Measurements from ENCODE around the gene SPAG9.

Gene SPAG9

DNA sequence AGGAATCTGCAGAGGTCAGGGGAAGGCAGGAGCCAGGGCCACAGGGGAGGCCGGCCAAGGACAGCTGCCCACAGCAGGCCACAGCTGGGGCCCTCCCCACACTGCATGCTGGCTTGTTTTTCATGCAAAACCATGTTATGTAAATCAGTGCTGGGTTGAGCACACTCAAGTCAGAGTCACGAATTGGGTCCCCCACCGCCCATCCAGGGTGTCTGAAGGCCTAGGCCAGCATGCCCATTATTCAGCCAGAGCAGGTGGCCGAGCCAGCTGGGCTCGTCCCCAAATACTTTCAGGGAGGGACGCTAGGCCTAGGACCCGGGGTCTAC, 203.3 kb downstream of the SPAG9 start:
- DNase-seq: no peak

DNA sequence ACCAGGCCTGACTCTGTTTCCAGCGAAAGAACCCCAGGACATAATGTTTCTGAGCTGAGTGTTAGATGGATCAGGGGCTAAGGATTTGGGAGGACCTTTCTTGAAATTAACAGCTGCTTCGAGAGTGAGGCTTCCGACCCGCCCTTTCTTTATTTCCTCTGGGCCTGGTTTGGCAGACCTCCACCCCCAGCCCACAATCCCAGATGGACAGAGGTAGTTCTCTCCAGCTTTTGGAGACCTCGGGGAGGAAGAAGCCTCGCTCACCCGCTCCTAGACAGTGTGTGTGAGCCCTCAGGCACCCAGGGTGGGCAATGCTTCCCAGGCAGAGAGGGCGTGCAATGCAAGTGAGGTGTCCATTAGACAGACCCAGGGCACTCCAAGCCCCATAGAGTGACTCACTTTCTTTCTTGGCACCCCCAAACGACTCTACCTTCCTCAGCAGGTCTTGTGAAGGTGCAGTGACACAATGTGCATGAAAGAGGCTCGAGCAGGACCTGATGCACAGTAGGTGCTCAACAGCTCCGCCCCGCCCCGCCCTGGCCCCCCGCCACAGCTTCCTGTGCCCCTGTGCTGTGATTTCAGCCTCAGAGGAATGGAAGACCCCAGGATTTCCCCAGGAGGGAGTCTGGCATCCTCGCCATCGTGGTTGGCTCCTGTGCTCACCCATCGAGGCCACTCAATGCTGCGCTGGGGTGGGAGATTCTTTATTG, 203.8 kb downstream of the SPAG9 start:
- no peak for DNase-seq

DNA sequence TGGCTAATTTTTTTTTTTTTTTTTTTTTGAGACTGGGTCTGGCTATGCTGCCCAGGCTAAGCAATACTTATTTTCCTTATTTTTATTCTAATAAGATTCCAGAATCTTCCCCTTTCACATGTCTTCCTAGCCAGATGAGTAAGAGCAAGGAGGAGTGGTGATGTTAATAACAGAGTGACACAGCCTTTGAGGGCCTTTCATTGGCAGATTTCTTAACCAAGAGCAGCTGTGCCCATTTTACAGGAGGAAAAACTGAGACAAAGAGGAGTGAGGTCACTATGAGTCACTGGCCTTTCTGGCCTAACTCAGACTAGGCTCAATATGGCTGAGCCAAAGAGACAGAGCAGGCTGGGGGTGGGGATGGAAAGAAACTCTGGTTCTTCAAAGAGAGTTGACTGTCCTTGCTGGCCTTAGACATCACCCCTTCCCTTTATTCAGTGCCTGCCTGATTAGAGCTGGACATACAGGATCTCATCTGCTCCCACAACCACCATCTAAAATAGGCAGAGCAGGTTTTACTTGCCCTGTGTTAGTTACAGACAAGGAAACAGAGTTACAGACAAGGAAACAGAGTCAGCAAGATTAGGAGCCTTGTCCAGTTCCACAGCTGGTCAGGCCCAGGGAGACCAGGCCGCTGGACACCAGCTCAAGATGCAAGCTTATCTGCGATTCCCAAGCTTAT, 204.5 kb downstream of the SPAG9 start:
- peak; percentile 26 for DNase-seq

DNA sequence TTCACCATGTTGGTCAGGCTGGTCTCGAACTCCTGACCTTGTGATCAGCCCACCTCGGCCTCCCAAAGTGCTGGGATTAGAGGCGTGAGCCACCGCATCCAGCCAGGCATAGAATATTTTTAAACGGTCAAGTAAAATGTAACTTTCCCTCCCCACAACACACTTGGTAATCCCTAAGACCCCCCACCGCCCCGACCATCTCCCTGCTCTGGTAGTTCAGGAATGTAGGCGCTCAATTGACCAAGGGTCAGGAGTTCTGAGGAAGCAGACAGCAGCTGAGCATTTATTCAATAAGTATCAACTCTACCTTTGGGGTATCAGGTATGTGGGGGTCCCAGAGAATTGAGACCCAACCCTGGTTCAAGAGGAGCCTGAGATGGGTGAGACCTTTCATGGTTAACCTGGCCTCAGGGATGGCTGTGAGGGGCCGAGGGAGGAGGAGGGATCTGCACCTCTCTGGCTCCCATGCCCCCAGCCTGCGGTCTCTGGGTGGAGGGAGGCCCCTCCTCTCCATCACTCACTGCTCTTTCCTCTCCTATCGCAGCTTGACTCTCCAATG, 206.1 kb downstream of the SPAG9 start:
- no peak for DNase-seq

DNA sequence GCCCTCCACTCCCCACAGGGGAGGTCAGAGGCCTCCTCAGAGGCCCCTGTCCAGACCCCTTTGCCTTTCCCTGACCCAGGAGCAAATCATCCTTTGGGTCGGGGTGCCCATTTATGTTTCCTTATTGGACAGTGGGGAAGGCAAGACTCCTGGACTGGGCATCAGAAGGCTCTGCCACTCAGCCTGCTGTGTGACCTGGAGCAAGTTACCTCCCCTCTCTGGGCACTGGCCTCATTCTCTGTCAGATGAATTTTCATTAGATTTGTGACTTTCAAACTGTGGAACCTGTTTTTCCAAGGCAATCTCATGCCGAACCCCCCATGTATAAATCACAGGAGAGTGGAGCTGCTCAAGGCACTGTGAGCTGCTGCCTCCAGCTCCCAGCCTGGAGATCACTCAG, 207.5 kb downstream of the SPAG9 start:
- no peak for DNase-seq
